NB4 (cell line): ENCODE data around the gene NIN.
A peak's percentile ranks its signal among the peaks of the same experiment; 100 is the strongest.
"Not testable (repeated sequence)": the region's sequence is repeated elsewhere in the genome, so short reads cannot be mapped to it uniquely, and the experiment has no call there.

Experiments used
- DNase-seq: peaks from one replicate; pipeline ENCODE4 v3.0.0; 2010; ENCODE audit warnings: low read depth
- H3K4me3 ChIP-seq: one replicate; pipeline ENCODE4 v1.5.1; 2011; ENCODE audit warnings: mild to moderate bottlenecking, low read depth, low read length, moderate library complexity
- CTCF ChIP-seq: IDR thresholded peaks from one replicate; pipeline ENCODE4 v1.5.1; 2012; ENCODE audit warnings: low read depth, low read length
- MYC ChIP-seq: IDR thresholded peaks from 2 replicates; pipeline ENCODE4 v1.6.1; 2011; ENCODE audit warnings: low read depth, low read length
- POLR2A ChIP-seq: IDR thresholded peaks from 2 replicates; pipeline ENCODE4 v1.6.1; 2011; ENCODE audit warnings: mild to moderate bottlenecking; ENCODE audit not compliant: insufficient read length; ENCODE audit errors: extremely low read depth
- TF ChIP-seq, protein P1 (sequence below): IDR thresholded peaks from 2 replicates; pipeline ENCODE4 v1.6.1; 2011; ENCODE audit warnings: low read depth, low read length

NIN gene

GRCh38 chr14:50823762-50824636 lies 7.0 kb downstream of the NIN start:
- DNase-seq = peak; percentile 8
- H3K4me3 ChIP-seq = no peak overlapping the region
- TF ChIP-seq, protein P1, sequence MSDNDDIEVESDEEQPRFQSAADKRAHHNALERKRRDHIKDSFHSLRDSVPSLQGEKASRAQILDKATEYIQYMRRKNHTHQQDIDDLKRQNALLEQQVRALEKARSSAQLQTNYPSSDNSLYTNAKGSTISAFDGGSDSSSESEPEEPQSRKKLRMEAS = no peak
- TF ChIP-seq POLR2A = no peak

GRCh38 chr14:50823051-50823761 lies 7.8 kb downstream of the NIN start:
- TF ChIP-seq MYC (no peak), POLR2A (no peak), CTCF (no peak)
- TF ChIP-seq, protein P1 = no peak
- H3K4me3 ChIP-seq = no peak overlapping the region
- peak; percentile 39 for DNase-seq

DNA sequence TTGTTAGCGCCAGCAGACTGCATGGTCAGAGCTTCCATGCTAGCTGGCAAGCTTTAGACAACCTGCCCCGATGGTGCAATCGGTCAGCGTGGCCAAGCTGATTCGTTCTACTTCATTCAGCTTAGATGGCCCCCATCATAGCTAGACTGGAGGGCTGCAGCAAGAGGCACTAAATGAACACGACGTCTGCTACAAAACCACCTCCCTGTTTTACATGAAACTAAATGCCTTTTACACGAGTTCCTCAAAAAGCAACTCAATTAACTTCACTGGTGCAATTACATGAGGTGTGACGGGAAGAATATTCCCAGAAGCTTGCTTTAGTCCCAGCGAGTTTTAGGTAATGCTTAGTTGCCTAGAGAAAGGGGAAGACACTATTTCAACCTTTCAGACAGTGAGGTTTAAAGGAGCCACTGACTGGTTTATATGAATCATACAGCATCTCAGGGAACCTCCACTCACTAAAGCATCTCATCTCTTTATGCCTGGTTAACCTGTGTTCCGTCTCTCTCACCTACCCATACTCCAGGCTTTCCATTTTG lies 8.4 kb downstream of the NIN start:
- peak; percentile 67 for DNase-seq
- peak overlapping the region; percentile 10 for H3K4me3 ChIP-seq
- TF ChIP-seq, protein P1 = peak; percentile 7; the same call in 1 of the 2 replicates
- TF ChIP-seq POLR2A = no peak

GRCh38 chr14:50821510-50822464 lies 9.2 kb downstream of the NIN start:
- TF ChIP-seq CTCF (no peak), MYC (peak; percentile 60), POLR2A (no peak)
- TF ChIP-seq, protein P1 = peak; percentile 80; the same call in 1 of the 2 replicates
- peak; percentile 91 for DNase-seq
- peak overlapping the region; percentile 23 for H3K4me3 ChIP-seq

- peak overlapping the region; percentile 9 for H3K4me3 ChIP-seq
- DNase-seq = peak; percentile 53
- TF ChIP-seq, protein P1 = no peak
- TF ChIP-seq MYC (no peak), CTCF (no peak), POLR2A (no peak)
These were observed 10.0 kb downstream of the NIN start for GRCh38 chr14:50820786-50821509.

DNA sequence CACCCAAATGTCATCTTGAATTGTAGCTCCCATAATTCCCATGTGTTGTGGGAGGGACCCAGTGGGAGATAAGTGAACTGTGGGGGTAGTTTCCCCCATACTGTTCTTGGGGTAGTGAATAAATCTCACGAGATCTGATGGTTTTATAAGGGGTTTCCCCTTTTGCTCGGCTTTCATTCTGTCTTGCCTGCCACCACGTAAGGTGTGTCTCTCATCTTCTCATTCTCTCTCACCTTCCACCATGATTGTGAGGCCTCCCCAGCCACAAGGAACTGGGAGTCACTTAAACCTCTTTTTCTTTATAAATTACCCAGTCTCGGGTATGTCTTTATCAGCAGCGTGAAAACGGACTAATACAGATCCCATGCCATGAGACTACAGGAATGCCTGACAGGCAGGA lies 11.7 kb downstream of the NIN start:
- H3K4me3 ChIP-seq, DNase-seq: not testable (repeated sequence)
